Measurements from ENCODE around the gene CALB2.

The CALB2 gene

GRCh38 chr16:71369494-71369893 lies 11.0 kb downstream of the CALB2 start:
- DNase-seq (ENCODE audit: low read depth), result no peak
- TF ChIP-seq CTCF (conservative IDR thresholded peaks at IDR 0.05; ENCODE audit: low read length), result no peak
- H3K4me3 ChIP-seq (ENCODE audit: low read length), result no peak overlapping the region

GRCh38 chr16:71371237-71371636 lies 12.7 kb downstream of the CALB2 start:
- peak; percentile 25 for DNase-seq (ENCODE audit: low read depth)
- no peak overlapping the region for H3K4me3 ChIP-seq (ENCODE audit: low read length)
- no peak for TF ChIP-seq CTCF (conservative IDR thresholded peaks at IDR 0.05; ENCODE audit: low read length)

- peak; percentile 59 for DNase-seq (ENCODE audit: low read depth)
- TF ChIP-seq CTCF (conservative IDR thresholded peaks at IDR 0.05; ENCODE audit: low read length), result no peak
Observed at GRCh38 chr16:71373073-71373472, 14.6 kb downstream of the CALB2 start.

GRCh38 chr16:71376465-71377157 lies 18.1 kb downstream of the CALB2 start:
- no peak overlapping the region for H3K4me3 ChIP-seq (ENCODE audit: low read length)
- TF ChIP-seq CTCF (conservative IDR thresholded peaks at IDR 0.05; ENCODE audit: low read length), result no peak
- DNase-seq (ENCODE audit: low read depth), result no peak

More at GRCh38 chr16:71373073-71373472, 14.6 kb downstream of the CALB2 start:
- no peak overlapping the region for H3K4me3 ChIP-seq (ENCODE audit: low read length)

GRCh38 chr16:71379711-71380110 lies 21.2 kb downstream of the CALB2 start:
- no peak for TF ChIP-seq CTCF (conservative IDR thresholded peaks at IDR 0.05; ENCODE audit: low read length)
- no peak for DNase-seq (ENCODE audit: low read depth)
- H3K4me3 ChIP-seq (ENCODE audit: low read length), result no peak overlapping the region

- no peak for TF ChIP-seq CTCF (conservative IDR thresholded peaks at IDR 0.05; ENCODE audit: low read length)
- H3K4me3 ChIP-seq (ENCODE audit: low read length), result no peak overlapping the region
- DNase-seq (ENCODE audit: low read depth), result no peak
Observed at GRCh38 chr16:71380831-71381230, 22.3 kb downstream of the CALB2 start.

- no peak for TF ChIP-seq CTCF (conservative IDR thresholded peaks at IDR 0.05; ENCODE audit: low read length)
- no peak overlapping the region for H3K4me3 ChIP-seq (ENCODE audit: low read length)
- DNase-seq (ENCODE audit: low read depth), result peak; percentile 35
Observed at GRCh38 chr16:71383054-71383773, 24.7 kb downstream of the CALB2 start.
